22Rv1 (cell line): ENCODE data around the gene CDC42EP4.

Source experiments
- H3K27ac ChIP-seq: fragments of 450-650 bp; 2 replicates; pipeline ENCODE4 v1.5.1; 2017
- CTCF ChIP-seq: fragments of 450-650 bp; IDR thresholded peaks from 2 replicates; pipeline ENCODE4 v1.5.1; 2017; ENCODE audit warnings: mild to moderate bottlenecking
- ZFX ChIP-seq: fragments of 450-650 bp; IDR thresholded peaks from 2 replicates; pipeline ENCODE4 v1.6.1; 2017; ENCODE audit warnings: antibody characterized with exemption, borderline replicate concordance

Gene CDC42EP4

GRCh38 chr17:73327676-73328075 is 15.9 kb upstream of the CDC42EP4 start:
- no peak for TF ChIP-seq CTCF
- TF ChIP-seq ZFX: no peak
- no peak overlapping the region for H3K27ac ChIP-seq

GRCh38 chr17:73325527-73325842 is 13.7 kb upstream of the CDC42EP4 start:
- no peak overlapping the region for H3K27ac ChIP-seq
- no peak for TF ChIP-seq CTCF
- no peak for TF ChIP-seq ZFX

GRCh38 chr17:73324711-73325526 is 13.1 kb upstream of the CDC42EP4 start:
- no peak for TF ChIP-seq ZFX
- TF ChIP-seq CTCF: no peak

GRCh38 chr17:73324160-73324475 is 12.3 kb upstream of the CDC42EP4 start:
- H3K27ac ChIP-seq: no peak overlapping the region
- no peak for TF ChIP-seq CTCF
- TF ChIP-seq ZFX: no peak

More at GRCh38 chr17:73324711-73325526, 13.1 kb upstream of the CDC42EP4 start:
- no peak overlapping the region for H3K27ac ChIP-seq

- no peak for TF ChIP-seq ZFX
- H3K27ac ChIP-seq: no peak overlapping the region
Measured at GRCh38 chr17:73323409-73324159, 11.8 kb upstream of the CDC42EP4 start.

GRCh38 chr17:73320601-73321264 is 8.9 kb upstream of the CDC42EP4 start:
- H3K27ac ChIP-seq: no peak overlapping the region
- TF ChIP-seq ZFX (no peak), CTCF (no peak)

- TF ChIP-seq CTCF: no peak
- no peak for TF ChIP-seq ZFX
Measured at GRCh38 chr17:73319766-73320165, 8.0 kb upstream of the CDC42EP4 start.

More at GRCh38 chr17:73319766-73320165, 8.0 kb upstream of the CDC42EP4 start:
- H3K27ac ChIP-seq: no peak overlapping the region
